Thoracic aorta (tissue), 2 donors: Measurements from ENCODE around the gene USP6NL. TPM values are rescaled to one million over a fixed set of nuclear protein-coding genes. Genes with fewer than 3 reads are reported as not detected.

Source experiments
- ATAC-seq: fragments of 150-250 bp; one replicate; pipeline ENCODE4 v1.8.0; 2017; ENCODE audit warnings: low read depth; ENCODE audit not compliant: insufficient number of reproducible peaks, low FRiP score
- DNase-seq: peaks from one replicate; pipeline ENCODE4 v3.0.0-alpha.2; 2020; ENCODE audit warnings: low spot score
- H3K27ac ChIP-seq, 2 donors: fragments of 200-600 bp; sonication (generic); 1 replicate in 1 of 2; 2 replicates in 1 of 2; pipeline ENCODE4 v1.5.1; 2016; ENCODE audit warnings: mild to moderate bottlenecking in 2 of 2, moderate library complexity in 2 of 2
- H3K27me3 ChIP-seq: fragments of 200-600 bp; sonication (generic); replicated peaks from 2 replicates; pipeline ENCODE4 v1.6.0; 2016; ENCODE audit warnings: mild to moderate bottlenecking; ENCODE audit not compliant: insufficient read depth
- H3K36me3 ChIP-seq: fragments of 200-600 bp; sonication (generic); one replicate; pipeline ENCODE4 v1.5.1; 2016
- H3K4me1 ChIP-seq, 2 donors: fragments of 200-600 bp; sonication (generic); 1 replicate in 1 of 2; 2 replicates in 1 of 2; pipeline versions ENCODE4 v1.5.1 to v1.6.0; 2016; ENCODE audit warnings: low read depth in 2 of 2, mild to moderate bottlenecking in 1 of 2; ENCODE audit not compliant: control insufficient read depth in 1 of 2
- H3K4me3 ChIP-seq: fragments of 200-600 bp; sonication (generic); 2 replicates; pipeline ENCODE4 v1.5.1; 2016; ENCODE audit warnings: mild to moderate bottlenecking
- H3K9me3 ChIP-seq: fragments of 200-600 bp; sonication (generic); 2 replicates; pipeline ENCODE4 v1.5.1; 2016
- CTCF ChIP-seq: fragments of 200-600 bp; sonication (generic); IDR thresholded peaks from one replicate; pipeline ENCODE4 v1.5.1; 2019; ENCODE audit warnings: antibody characterized with exemption
- total RNA-seq, 2 donors: library from RNA; depleted of rRNA; stranded (reverse); fragments of >200 nt; gene quantifications; one replicate each; pipeline versions ENCODE4 v1.1.0 to v1.2.3, GENCODE V29; 2016

USP6NL gene
- total RNA-seq, 2 donors from 2014 or later = 9.5 to 15.0 TPM

DNA sequence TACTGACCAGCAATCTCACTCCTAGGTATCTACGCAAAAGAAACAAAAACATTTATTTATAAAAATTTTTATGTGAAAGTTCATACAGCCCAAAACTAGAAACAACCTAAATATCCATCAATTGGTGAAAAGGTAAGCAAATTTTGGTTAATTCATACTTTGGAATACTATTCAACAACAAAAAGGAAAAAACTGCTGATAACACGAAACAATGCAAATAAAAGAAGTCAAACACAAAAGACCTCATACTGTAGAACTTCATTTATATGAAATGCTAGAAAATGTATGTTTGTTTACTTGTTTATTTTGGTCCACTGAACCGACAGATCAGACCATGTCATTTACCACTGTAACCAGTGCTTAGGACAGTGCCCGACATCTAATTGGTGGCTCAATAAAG lies 60.3 kb downstream of the USP6NL start:
- no peak for TF ChIP-seq CTCF
- H3K9me3 ChIP-seq = no peaks in the 10 kb centered on the region
- H3K36me3 ChIP-seq = no peaks in the 10 kb centered on the region
- H3K4me3 ChIP-seq = no peak overlapping the region
- DNase-seq (no peak), ATAC-seq (no peak)
- H3K27ac ChIP-seq = no peak overlapping the region
- H3K4me1 ChIP-seq = peaks cover 0 to 3% of the 10 kb centered on the region in 2 donors
- H3K27me3 ChIP-seq = no peaks in the 10 kb centered on the region

DNA sequence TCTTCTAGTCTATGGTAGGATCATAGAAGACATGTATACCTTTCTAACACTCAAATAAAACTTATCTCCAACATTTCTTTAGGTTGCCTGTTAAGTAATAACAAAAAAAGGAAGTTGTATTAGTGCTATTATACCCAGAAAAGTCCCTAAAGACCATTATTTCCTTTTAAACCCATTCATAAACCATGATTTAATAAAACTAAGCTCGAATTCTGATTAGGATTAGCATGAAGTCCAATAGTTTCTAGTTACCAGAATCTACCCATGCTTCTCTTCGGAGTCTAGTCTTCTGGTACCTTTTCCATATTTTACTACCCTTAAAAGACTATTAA lies 62.7 kb downstream of the USP6NL start:
- Histone ChIP-seq H3K27ac (no peak overlapping the region), H3K4me3 (no peak overlapping the region), H3K4me1 (peaks cover 0 to 3% of the 10 kb centered on the region in 2 donors), H3K9me3 (no peaks in the 10 kb centered on the region), H3K27me3 (no peaks in the 10 kb centered on the region), H3K36me3 (no peaks in the 10 kb centered on the region)
- no peak for TF ChIP-seq CTCF
- DNase-seq (no peak), ATAC-seq (no peak)

- no peak overlapping the region for H3K27ac ChIP-seq
- DNase-seq = no peak
- H3K4me1 ChIP-seq = peaks cover 0 to 3% of the 10 kb centered on the region in 2 donors
- no peak for TF ChIP-seq CTCF
- no peaks in the 10 kb centered on the region for H3K27me3 ChIP-seq
- H3K4me3 ChIP-seq = no peak overlapping the region
- no peaks in the 10 kb centered on the region for H3K9me3 ChIP-seq
- H3K36me3 ChIP-seq = no peaks in the 10 kb centered on the region
- no peak for ATAC-seq
Measured at GRCh38 chr10:11548065-11548767, 63.2 kb downstream of the USP6NL start.

DNA sequence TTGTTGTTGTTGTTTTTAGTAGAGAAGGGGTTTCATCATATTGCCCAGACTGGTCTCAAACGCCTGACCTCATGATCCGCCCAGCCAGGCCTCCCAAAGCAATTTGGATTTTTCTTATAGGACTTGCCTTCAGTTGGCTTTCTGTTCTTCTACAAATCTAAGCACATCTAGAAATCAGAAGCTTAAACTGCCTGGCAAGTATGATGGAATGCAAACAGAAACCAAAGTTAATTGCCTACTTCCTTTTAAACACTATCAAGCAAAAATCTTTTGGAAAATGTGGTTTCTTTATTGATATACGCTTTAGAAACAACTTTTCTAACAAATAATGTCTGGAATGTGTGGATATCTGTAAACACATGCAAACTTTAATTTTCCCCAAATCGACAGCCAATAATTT lies 64.9 kb downstream of the USP6NL start:
- Histone ChIP-seq H3K36me3 (no peaks in the 10 kb centered on the region), H3K27ac (no peak overlapping the region), H3K9me3 (no peaks in the 10 kb centered on the region), H3K4me1 (peaks cover 0 to under 1% of the 10 kb centered on the region in 2 donors), H3K27me3 (no peaks in the 10 kb centered on the region), H3K4me3 (no peak overlapping the region)
- ATAC-seq (no peak), DNase-seq (no peak)
- TF ChIP-seq CTCF = no peak

- H3K4me3 ChIP-seq = no peak overlapping the region
- DNase-seq (no peak), ATAC-seq (no peak)
- H3K4me1 ChIP-seq = peaks cover 3 to 12% of the 10 kb centered on the region in 2 donors
- H3K27me3 ChIP-seq = no peaks in the 10 kb centered on the region
- H3K9me3 ChIP-seq = no peaks in the 10 kb centered on the region
- no peak for TF ChIP-seq CTCF
- no peaks in the 10 kb centered on the region for H3K36me3 ChIP-seq
- H3K27ac ChIP-seq = no peak overlapping the region
Measured at GRCh38 chr10:11541296-11541695, 70.2 kb downstream of the USP6NL start.
